Naive B cell (primary cell): ENCODE data around the gene UCK2. TPM values are rescaled to one million over a fixed set of nuclear protein-coding genes. Genes with fewer than 3 reads are reported as not detected.
A peak's percentile ranks its signal among the peaks of the same experiment; 100 is the strongest.

ENCODE experiments used
- ATAC-seq, 2 donors: fragments of 150-1000 bp; cut with Tn5 transposase; 2 replicates each; pipeline ENCODE4 v1.10.0; 2021; ENCODE audit warnings: low read depth in 2 of 2, mild to moderate bottlenecking in 2 of 2, moderate library complexity in 2 of 2
- DNase-seq: peaks from one replicate; pipeline ENCODE4 v3.0.0; 2022
- H3K27ac Mint-ChIP-seq, 6 donors: one replicate each; pipeline ENCODE4 v1.8.0; 2020 to 2022; ENCODE audit warnings: mild to moderate bottlenecking in 6 of 6, mixed read lengths in 6 of 6, moderate library complexity in 5 of 6, inconsistent platforms in 2 of 6
- H3K27me3 Mint-ChIP-seq, 3 donors: one replicate each; pipeline ENCODE4 v1.8.0; 2021 to 2022; ENCODE audit warnings: mixed read lengths in 3 of 3, mild to moderate bottlenecking in 1 of 3
- H3K36me3 Mint-ChIP-seq, 2 donors: one replicate each; pipeline ENCODE4 v1.8.0; 2020 to 2022; ENCODE audit warnings: mixed read lengths in 2 of 2, inconsistent platforms in 1 of 2, mild to moderate bottlenecking in 1 of 2
- H3K4me1 Mint-ChIP-seq, 3 donors: one replicate each; pipeline ENCODE4 v1.8.0; 2020 to 2022; ENCODE audit warnings: mixed read lengths in 3 of 3, inconsistent platforms in 1 of 3, mild to moderate bottlenecking in 1 of 3, moderate library complexity in 1 of 3
- H3K4me3 Mint-ChIP-seq, 8 donors: one replicate each; pipeline ENCODE4 v1.8.0; 2020 to 2022; ENCODE audit warnings: mild to moderate bottlenecking in 8 of 8, mixed read lengths in 8 of 8, moderate library complexity in 8 of 8, inconsistent platforms in 2 of 8
- H3K9me3 Mint-ChIP-seq, 7 donors: one replicate each; pipeline ENCODE4 v1.8.0; 2020 to 2022; ENCODE audit warnings: mixed read lengths in 7 of 7, mild to moderate bottlenecking in 5 of 7, inconsistent platforms in 2 of 7, moderate library complexity in 1 of 7
- polyA plus RNA-seq, 6 donors: library from polyadenylated mRNA; unstranded; fragments of 300-500 nt; fragmentation: Illumina TruSeq; gene quantifications; one replicate each; pipeline ENCODE4 v1.2.3, GENCODE V29; 2021; ENCODE audit warnings: low read depth in 6 of 6

The UCK2 gene
- polyA plus RNA-seq, 6 donors from 2014 or later = 4.9 to 10.7 (median 7.7) TPM

GRCh38 chr1:165893507-165893906, 66.1 kb downstream of the UCK2 start:
- Mint-ChIP-seq H3K9me3 (no peaks in the 10 kb centered on the region), H3K36me3 (peaks cover 18 to 26% of the 10 kb centered on the region in 2 donors), H3K4me1 (peaks cover 2 to 4% (median 3%) of the 10 kb centered on the region in 3 donors), H3K27ac (no peak overlapping the region), H3K27me3 (no peaks in the 10 kb centered on the region), H3K4me3 (no peak overlapping the region)
- DNase-seq (no peak), ATAC-seq (no peak)

GRCh38 chr1:165894591-165894990, 67.2 kb downstream of the UCK2 start:
- peaks cover 0 to 4% (median 0%) of the 10 kb centered on the region in 3 donors for H3K4me1 Mint-ChIP-seq
- no peak overlapping the region for H3K4me3 Mint-ChIP-seq
- no peaks in the 10 kb centered on the region for H3K9me3 Mint-ChIP-seq
- no peak for DNase-seq
- peaks cover 26% of the 10 kb centered on the region in 2 donors for H3K36me3 Mint-ChIP-seq
- no peak for ATAC-seq
- H3K27me3 Mint-ChIP-seq = no peaks in the 10 kb centered on the region
- H3K27ac Mint-ChIP-seq = no peak overlapping the region

GRCh38 chr1:165895451-165895871, 68.0 kb downstream of the UCK2 start:
- H3K4me3 Mint-ChIP-seq = no peak overlapping the region
- no peak overlapping the region for H3K27ac Mint-ChIP-seq
- peaks cover 26% of the 10 kb centered on the region in 2 donors for H3K36me3 Mint-ChIP-seq
- no peak for ATAC-seq
- no peaks in the 10 kb centered on the region for H3K9me3 Mint-ChIP-seq
- peaks cover 0 to 4% (median 0%) of the 10 kb centered on the region in 3 donors for H3K4me1 Mint-ChIP-seq
- no peak for DNase-seq
- no peaks in the 10 kb centered on the region for H3K27me3 Mint-ChIP-seq

DNA sequence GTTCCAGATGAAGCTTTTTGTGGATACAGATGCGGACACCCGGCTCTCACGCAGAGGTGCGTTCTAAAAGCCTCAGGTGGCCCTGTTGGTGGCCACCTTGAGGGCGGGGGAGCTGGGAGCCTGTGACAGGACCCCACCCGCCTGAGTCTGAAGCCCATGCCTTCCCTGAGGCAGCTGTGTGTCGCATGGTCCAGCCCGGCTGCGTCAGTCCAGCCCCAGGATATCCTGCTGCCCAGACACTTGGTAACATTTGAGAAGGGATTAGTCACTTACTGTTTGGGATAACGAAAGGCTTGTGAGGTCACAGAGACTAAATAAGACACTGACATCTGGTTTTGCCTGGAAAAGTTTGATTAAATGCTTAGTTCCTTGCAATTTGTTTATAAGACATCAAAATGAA, 68.9 kb downstream of the UCK2 start:
- H3K27ac Mint-ChIP-seq = no peak overlapping the region
- DNase-seq (no peak), ATAC-seq (no peak)
- peaks cover 24 to 26% of the 10 kb centered on the region in 2 donors for H3K36me3 Mint-ChIP-seq
- no peak overlapping the region for H3K4me3 Mint-ChIP-seq
- no peaks in the 10 kb centered on the region for H3K9me3 Mint-ChIP-seq
- no peaks in the 10 kb centered on the region for H3K27me3 Mint-ChIP-seq
- peaks cover 0 to 4% (median 0%) of the 10 kb centered on the region in 3 donors for H3K4me1 Mint-ChIP-seq

GRCh38 chr1:165897326-165898303, 70.2 kb downstream of the UCK2 start:
- no peak for DNase-seq
- peaks cover 11 to 16% of the 10 kb centered on the region in 2 donors for H3K36me3 Mint-ChIP-seq
- ATAC-seq = no peak
- no peaks in the 10 kb centered on the region for H3K9me3 Mint-ChIP-seq
- H3K27ac Mint-ChIP-seq = no peak overlapping the region
- no peaks in the 10 kb centered on the region for H3K4me1 Mint-ChIP-seq
- H3K27me3 Mint-ChIP-seq = no peaks in the 10 kb centered on the region
- no peak overlapping the region for H3K4me3 Mint-ChIP-seq

GRCh38 chr1:165898837-165899236, 71.4 kb downstream of the UCK2 start:
- H3K27me3 Mint-ChIP-seq = no peaks in the 10 kb centered on the region
- no peak for ATAC-seq
- H3K9me3 Mint-ChIP-seq = no peaks in the 10 kb centered on the region
- H3K27ac Mint-ChIP-seq = no peak overlapping the region
- DNase-seq = no peak
- H3K4me1 Mint-ChIP-seq = no peaks in the 10 kb centered on the region
- H3K4me3 Mint-ChIP-seq = no peak overlapping the region
- H3K36me3 Mint-ChIP-seq = peaks cover 11 to 18% of the 10 kb centered on the region in 2 donors

DNA sequence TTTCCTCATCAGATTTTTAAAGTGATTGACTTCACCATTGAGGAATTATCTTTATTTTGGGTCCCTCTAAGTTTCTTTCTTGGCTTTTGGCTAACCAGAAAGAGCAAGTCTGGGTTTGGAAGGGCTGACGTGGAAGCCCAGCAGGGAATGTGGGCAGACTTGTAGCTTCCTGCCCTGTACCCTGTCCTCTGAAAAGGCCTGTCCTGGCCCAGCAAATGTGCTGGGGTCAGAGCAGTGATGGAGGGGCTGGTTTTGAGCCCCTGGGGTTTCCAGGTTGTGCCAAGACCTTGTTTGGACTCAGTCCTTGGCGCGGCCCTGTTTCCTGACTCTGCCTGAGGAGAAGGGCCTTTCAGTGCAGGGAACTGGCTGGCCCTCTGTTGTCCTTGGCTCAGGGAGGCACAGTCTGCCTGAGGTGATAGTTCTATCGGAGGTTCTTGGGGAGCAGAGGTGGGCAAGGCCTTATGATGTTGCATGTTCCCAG, 72.1 kb downstream of the UCK2 start:
- ATAC-seq = no peak

DNA sequence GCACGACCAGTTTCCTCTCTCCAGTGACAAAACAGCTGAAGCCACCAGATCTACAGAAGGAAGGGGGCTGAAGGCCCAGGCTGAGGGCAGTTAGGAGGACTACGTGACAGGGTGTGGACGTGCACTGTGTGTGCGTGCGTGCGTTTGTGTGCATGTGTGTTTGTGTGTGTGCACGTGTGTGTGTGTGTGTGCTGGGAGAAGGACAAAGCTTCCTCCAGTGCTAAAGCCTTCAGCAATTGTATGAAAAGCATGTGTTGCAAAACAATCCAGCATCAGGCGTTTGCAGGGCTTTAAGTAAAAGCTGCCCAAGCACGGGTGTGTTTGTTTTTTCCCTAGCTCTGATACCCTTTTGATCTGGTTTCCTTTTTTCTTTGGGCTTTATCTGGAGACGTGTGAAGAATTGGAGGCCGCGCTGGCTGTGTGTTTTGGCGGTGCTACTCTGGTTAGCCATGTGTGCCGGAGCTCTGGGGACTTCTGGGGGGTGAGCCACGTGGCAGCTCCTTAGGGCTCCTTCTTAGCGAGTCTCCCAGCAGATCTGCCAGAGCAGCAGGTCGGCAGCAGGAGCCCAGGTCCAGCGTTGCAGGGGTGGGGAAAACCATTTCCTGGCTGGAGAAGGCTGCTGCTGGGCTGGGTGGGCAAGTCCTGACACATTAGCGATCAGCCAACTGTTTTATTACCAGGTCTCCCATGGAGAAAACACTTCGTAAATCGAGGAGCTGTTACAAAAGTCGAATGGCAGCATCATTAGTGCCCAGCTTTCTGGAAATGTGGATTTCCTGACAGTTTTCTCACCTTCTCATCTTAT, 73.4 kb downstream of the UCK2 start:
- peak overlapping the region in 1 of 6 donors; percentile 88 for H3K27ac Mint-ChIP-seq
- H3K4me3 Mint-ChIP-seq = peak overlapping the region in 1 of 8 donors; percentile 19
- no peaks in the 10 kb centered on the region for H3K9me3 Mint-ChIP-seq
- no peaks in the 10 kb centered on the region for H3K27me3 Mint-ChIP-seq
- no peak for ATAC-seq
- H3K36me3 Mint-ChIP-seq = peaks cover 11 to 19% of the 10 kb centered on the region in 2 donors
- no peak for DNase-seq
- no peaks in the 10 kb centered on the region for H3K4me1 Mint-ChIP-seq

More for the DNA sequence above, 72.1 kb downstream of the UCK2 start:
- Mint-ChIP-seq H3K36me3 (peaks cover 11 to 19% of the 10 kb centered on the region in 2 donors), H3K4me1 (no peaks in the 10 kb centered on the region), H3K27me3 (no peaks in the 10 kb centered on the region), H3K4me3 (no peak overlapping the region), H3K9me3 (no peaks in the 10 kb centered on the region), H3K27ac (no peak overlapping the region)
- DNase-seq = no peak

GRCh38 chr1:165902565-165902964, 75.2 kb downstream of the UCK2 start:
- Mint-ChIP-seq H3K27ac (no peak overlapping the region), H3K27me3 (no peaks in the 10 kb centered on the region), H3K4me1 (no peaks in the 10 kb centered on the region), H3K36me3 (peaks cover under 1 to 19% of the 10 kb centered on the region in 2 donors), H3K4me3 (no peak overlapping the region), H3K9me3 (no peaks in the 10 kb centered on the region)
- ATAC-seq (no peak), DNase-seq (no peak)

DNA sequence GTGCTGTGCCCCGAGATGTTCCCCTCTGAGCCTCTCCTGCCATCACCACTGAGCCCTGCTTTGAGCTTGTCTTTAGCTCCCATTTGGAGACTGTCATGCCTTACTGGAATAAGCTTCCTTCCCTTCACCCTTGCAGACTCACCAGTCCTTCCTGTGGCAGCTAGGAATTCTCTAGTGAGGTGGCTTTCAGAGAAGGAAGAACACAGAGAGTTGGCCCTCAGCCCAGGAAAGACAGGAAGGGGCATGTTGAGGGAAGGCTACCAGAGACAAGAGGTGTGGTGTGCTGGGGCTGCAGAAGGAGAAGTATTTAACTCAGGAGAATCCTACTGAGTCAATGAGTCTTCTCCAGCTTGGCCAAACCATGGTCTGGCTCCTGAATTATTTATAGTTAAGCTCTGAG, 76.3 kb downstream of the UCK2 start:
- Mint-ChIP-seq H3K4me3 (no peak overlapping the region), H3K27ac (peak overlapping the region in 2 of 6 donors; percentile 20 to 74), H3K4me1 (no peaks in the 10 kb centered on the region), H3K27me3 (no peaks in the 10 kb centered on the region), H3K9me3 (no peaks in the 10 kb centered on the region), H3K36me3 (peaks cover 4 to 14% of the 10 kb centered on the region in 2 donors)
- ATAC-seq = no peak
- no peak for DNase-seq

DNA sequence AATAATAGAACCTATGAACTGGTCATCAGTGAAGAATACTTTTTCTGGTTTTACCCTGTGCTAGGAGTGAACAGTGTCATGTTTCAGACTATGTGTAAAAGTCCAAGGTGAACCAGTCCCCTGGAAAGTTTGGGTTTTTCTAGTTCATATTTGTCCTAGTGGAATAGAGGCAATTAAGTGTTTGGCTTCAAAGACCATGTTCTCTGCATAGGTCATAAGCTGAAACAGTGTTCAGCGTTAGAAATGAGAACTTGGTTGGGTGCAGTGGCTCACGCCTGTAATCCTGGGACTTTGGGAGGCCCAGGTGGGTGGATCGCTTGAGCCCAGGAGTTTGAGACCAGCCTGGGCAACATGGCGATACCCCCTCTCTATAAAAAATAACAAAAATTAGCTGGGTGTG, 77.5 kb downstream of the UCK2 start:
- Mint-ChIP-seq H3K27ac (no peak overlapping the region), H3K36me3 (peaks cover 6 to 9% of the 10 kb centered on the region in 2 donors), H3K4me1 (no peaks in the 10 kb centered on the region), H3K27me3 (no peaks in the 10 kb centered on the region), H3K9me3 (no peaks in the 10 kb centered on the region), H3K4me3 (no peak overlapping the region)
- DNase-seq (no peak), ATAC-seq (no peak)

DNA sequence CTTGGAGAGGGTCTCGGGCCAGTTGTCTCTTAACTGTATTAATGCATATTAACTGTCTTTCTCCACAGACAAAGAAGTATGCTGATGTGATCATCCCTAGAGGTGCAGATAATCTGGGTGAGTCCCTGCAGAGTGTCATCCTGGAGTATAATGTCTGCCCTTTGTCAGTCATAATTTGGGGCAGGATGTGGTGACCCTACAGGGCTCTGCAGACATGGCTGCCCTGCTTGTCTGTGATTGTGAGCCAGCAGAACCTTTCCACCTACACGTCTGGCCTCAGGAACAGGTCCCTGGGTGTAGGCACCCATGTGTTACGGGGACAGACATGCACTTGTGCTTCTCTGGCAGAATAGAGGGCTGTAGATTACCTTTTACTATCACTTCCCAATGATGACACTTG, 78.4 kb downstream of the UCK2 start:
- ATAC-seq (no peak), DNase-seq (no peak)
- Mint-ChIP-seq H3K4me3 (no peak overlapping the region), H3K27me3 (no peaks in the 10 kb centered on the region), H3K27ac (no peak overlapping the region), H3K4me1 (no peaks in the 10 kb centered on the region), H3K9me3 (no peaks in the 10 kb centered on the region), H3K36me3 (peaks cover 6 to 9% of the 10 kb centered on the region in 2 donors)

- Mint-ChIP-seq H3K4me3 (no peak overlapping the region), H3K27me3 (no peaks in the 10 kb centered on the region), H3K9me3 (no peaks in the 10 kb centered on the region), H3K36me3 (peaks cover 6 to 9% of the 10 kb centered on the region in 2 donors), H3K27ac (peak overlapping the region in 1 of 6 donors; percentile 73), H3K4me1 (no peaks in the 10 kb centered on the region)
- DNase-seq (no peak), ATAC-seq (no peak)
Measured at GRCh38 chr1:165907256-165907857, 79.9 kb downstream of the UCK2 start.
